Peyer's patch (tissue), 4 donors: ENCODE data around the gene KRT32.

ENCODE experiments used
- POLR2A ChIP-seq, 2 donors: fragments of 450-650 bp; IDR thresholded peaks; one replicate each; pipeline ENCODE4 v1.5.1; 2017; ENCODE audit warnings: antibody characterized with exemption in 2 of 2, mild to moderate bottlenecking in 2 of 2, moderate library complexity in 2 of 2
- TF ChIP-seq, protein P1 (sequence below), 6 experiments: fragments of 450-650 bp in 4 of 6; fragments of 200-600 bp in 2 of 6; sonication (generic) in 1 of 6; IDR thresholded peaks; one replicate each; pipeline ENCODE4 v1.5.1; 2017 to 2019; ENCODE audit warnings: antibody characterized with exemption in 6 of 6, mild to moderate bottlenecking in 3 of 6, moderate library complexity in 1 of 6

GRCh38 chr17:41475421-41475820 lies 8.2 kb upstream of the KRT32 start:
- TF ChIP-seq, protein P1, sequence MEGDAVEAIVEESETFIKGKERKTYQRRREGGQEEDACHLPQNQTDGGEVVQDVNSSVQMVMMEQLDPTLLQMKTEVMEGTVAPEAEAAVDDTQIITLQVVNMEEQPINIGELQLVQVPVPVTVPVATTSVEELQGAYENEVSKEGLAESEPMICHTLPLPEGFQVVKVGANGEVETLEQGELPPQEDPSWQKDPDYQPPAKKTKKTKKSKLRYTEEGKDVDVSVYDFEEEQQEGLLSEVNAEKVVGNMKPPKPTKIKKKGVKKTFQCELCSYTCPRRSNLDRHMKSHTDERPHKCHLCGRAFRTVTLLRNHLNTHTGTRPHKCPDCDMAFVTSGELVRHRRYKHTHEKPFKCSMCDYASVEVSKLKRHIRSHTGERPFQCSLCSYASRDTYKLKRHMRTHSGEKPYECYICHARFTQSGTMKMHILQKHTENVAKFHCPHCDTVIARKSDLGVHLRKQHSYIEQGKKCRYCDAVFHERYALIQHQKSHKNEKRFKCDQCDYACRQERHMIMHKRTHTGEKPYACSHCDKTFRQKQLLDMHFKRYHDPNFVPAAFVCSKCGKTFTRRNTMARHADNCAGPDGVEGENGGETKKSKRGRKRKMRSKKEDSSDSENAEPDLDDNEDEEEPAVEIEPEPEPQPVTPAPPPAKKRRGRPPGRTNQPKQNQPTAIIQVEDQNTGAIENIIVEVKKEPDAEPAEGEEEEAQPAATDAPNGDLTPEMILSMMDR (IDR thresholded peaks at IDR 0.05): no peak
- no peak for TF ChIP-seq POLR2A (IDR thresholded peaks at IDR 0.05)
